ENCODE measurements around the gene TMPRSS2.
"Not testable (repeated sequence)": the region's sequence is repeated elsewhere in the genome, so short reads cannot be mapped to it uniquely, and the experiment has no call there.

TMPRSS2 gene

DNA sequence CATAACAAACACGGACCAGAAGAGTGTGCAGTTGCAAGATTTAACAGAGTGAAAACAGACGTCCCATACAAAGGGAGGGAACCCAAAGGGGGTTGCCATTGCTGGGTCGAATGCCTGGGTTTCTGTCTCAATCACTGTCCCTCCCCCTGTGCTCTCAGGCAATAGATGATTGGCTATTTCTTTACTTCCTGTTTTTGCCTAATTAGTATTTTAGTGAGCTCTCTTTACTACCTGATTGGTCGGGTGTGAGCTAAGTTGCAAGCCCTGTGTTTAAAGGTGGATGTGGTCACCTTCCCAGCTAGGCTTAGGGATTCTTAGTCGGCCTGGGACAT, 84.7 kb downstream of the TMPRSS2 start:
- not testable (repeated sequence) for H3K9ac ChIP-seq (ENCODE audit: low read depth, low read length); H3K9me3 ChIP-seq (ENCODE audit: control insufficient read depth, insufficient read depth, low read length); H3K27ac ChIP-seq (ENCODE audit: low read depth, low read length); H3K36me3 ChIP-seq (ENCODE audit: control insufficient read depth, insufficient read depth, low read length); H3K4me3 ChIP-seq (ENCODE audit: low read depth, low read length)
- Histone ChIP-seq H3K4me1 (ENCODE audit: control insufficient read depth, insufficient read depth, low read length) (peaks cover 19% of the 10 kb centered on the region), H3K27me3 (ENCODE audit: control insufficient read depth, insufficient read depth, low read length) (peaks cover 46% of the 10 kb centered on the region)

- Histone ChIP-seq H3K36me3 (ENCODE audit: control insufficient read depth, insufficient read depth, low read length) (no peaks in the 10 kb centered on the region), H3K4me1 (ENCODE audit: control insufficient read depth, insufficient read depth, low read length) (peaks cover 19% of the 10 kb centered on the region), H3K27me3 (ENCODE audit: control insufficient read depth, insufficient read depth, low read length) (peaks cover 40% of the 10 kb centered on the region), H3K9ac (ENCODE audit: low read depth, low read length) (no peak overlapping the region), H3K4me3 (ENCODE audit: low read depth, low read length) (no peak overlapping the region), H3K9me3 (ENCODE audit: control insufficient read depth, insufficient read depth, low read length) (no peaks in the 10 kb centered on the region), H3K27ac (ENCODE audit: low read depth, low read length) (no peak overlapping the region)
These were observed 85.2 kb downstream of the TMPRSS2 start for GRCh38 chr21:41422546-41423304.

GRCh38 chr21:41420998-41421397, 87.0 kb downstream of the TMPRSS2 start:
- not testable (repeated sequence) for H3K9ac ChIP-seq (ENCODE audit: low read depth, low read length); H3K9me3 ChIP-seq (ENCODE audit: control insufficient read depth, insufficient read depth, low read length); H3K4me3 ChIP-seq (ENCODE audit: low read depth, low read length); H3K27ac ChIP-seq (ENCODE audit: low read depth, low read length); H3K36me3 ChIP-seq (ENCODE audit: control insufficient read depth, insufficient read depth, low read length)
- Histone ChIP-seq H3K27me3 (ENCODE audit: control insufficient read depth, insufficient read depth, low read length) (peaks cover 23% of the 10 kb centered on the region), H3K4me1 (ENCODE audit: control insufficient read depth, insufficient read depth, low read length) (peaks cover 19% of the 10 kb centered on the region)

DNA sequence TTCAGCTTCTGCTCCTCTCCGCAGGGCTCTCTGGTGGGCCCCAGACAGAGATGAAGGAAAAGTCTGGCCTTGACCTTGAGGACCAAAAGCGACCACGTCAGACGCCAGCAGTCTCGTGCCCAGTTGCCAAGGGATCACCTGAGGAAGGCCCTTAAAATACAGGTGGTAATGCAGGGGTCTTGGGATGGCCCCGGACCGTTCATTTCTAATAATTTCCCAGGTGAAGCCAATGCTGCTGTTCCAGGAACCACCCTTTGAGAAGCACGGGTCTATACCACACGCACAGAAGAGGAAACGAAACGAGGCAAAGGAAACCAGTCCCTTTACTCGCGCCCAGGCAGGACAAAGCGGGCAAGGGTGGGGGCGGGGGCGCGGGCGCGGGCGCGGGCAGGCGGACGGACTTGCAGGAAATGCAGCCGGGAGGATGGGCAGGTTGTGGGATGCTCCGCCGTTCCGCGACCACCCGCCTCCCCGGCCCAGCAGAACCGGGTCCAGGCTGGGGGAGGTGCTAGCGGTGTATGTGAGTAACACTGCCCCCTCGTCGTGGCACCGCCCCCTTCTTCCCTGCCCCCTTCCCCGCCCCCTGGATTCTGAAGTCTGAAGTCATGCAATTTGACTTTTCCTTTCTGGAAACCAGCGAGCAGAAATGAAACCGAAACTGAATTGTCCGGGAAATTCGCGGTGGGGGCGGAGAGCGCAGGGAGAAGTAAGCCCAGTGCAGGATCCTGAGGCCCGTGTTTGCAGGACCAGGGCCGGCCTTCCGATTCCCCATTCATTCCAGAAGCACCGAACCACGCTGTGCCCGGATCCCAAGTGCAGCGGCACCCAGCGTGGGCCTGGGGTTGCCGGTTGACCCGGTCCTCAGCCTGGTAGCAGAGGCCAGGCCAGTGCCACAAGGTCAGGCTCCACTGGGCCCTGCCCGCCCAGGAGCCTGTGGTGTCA, 87.8 kb downstream of the TMPRSS2 start:
- no peaks in the 10 kb centered on the region for H3K36me3 ChIP-seq (ENCODE audit: control insufficient read depth, insufficient read depth, low read length)
- H3K27ac ChIP-seq (ENCODE audit: low read depth, low read length) = no peak overlapping the region
- H3K4me1 ChIP-seq (ENCODE audit: control insufficient read depth, insufficient read depth, low read length) = peaks cover 19% of the 10 kb centered on the region
- H3K9me3 ChIP-seq (ENCODE audit: control insufficient read depth, insufficient read depth, low read length) = no peaks in the 10 kb centered on the region
- H3K9ac ChIP-seq (ENCODE audit: low read depth, low read length) = peak overlapping the region; percentile 39
- peak overlapping the region; percentile 72 for H3K4me3 ChIP-seq (ENCODE audit: low read depth, low read length)
- peaks cover 15% of the 10 kb centered on the region for H3K27me3 ChIP-seq (ENCODE audit: control insufficient read depth, insufficient read depth, low read length)

GRCh38 chr21:41418956-41419680, 88.8 kb downstream of the TMPRSS2 start:
- Histone ChIP-seq H3K9ac (ENCODE audit: low read depth, low read length) (no peak overlapping the region), H3K36me3 (ENCODE audit: control insufficient read depth, insufficient read depth, low read length) (no peaks in the 10 kb centered on the region), H3K9me3 (ENCODE audit: control insufficient read depth, insufficient read depth, low read length) (no peaks in the 10 kb centered on the region), H3K27ac (ENCODE audit: low read depth, low read length) (no peak overlapping the region), H3K4me1 (ENCODE audit: control insufficient read depth, insufficient read depth, low read length) (peaks cover 19% of the 10 kb centered on the region), H3K27me3 (ENCODE audit: control insufficient read depth, insufficient read depth, low read length) (peaks cover 9% of the 10 kb centered on the region; the same call in 1 of the 2 replicates), H3K4me3 (ENCODE audit: low read depth, low read length) (0 out of 2 replicates have a peak overlapping the region, but pooled peaks have one; percentile 29)

- no peak overlapping the region for H3K4me3 ChIP-seq (ENCODE audit: low read depth, low read length)
- no peaks in the 10 kb centered on the region for H3K36me3 ChIP-seq (ENCODE audit: control insufficient read depth, insufficient read depth, low read length)
- H3K4me1 ChIP-seq (ENCODE audit: control insufficient read depth, insufficient read depth, low read length) = peaks cover 19% of the 10 kb centered on the region
- no peaks in the 10 kb centered on the region for H3K9me3 ChIP-seq (ENCODE audit: control insufficient read depth, insufficient read depth, low read length)
- peaks cover 9% of the 10 kb centered on the region; the same call in 1 of the 2 replicates for H3K27me3 ChIP-seq (ENCODE audit: control insufficient read depth, insufficient read depth, low read length)
- no peak overlapping the region for H3K9ac ChIP-seq (ENCODE audit: low read depth, low read length)
- H3K27ac ChIP-seq (ENCODE audit: low read depth, low read length) = no peak overlapping the region
These were observed 89.6 kb downstream of the TMPRSS2 start for GRCh38 chr21:41418393-41418792.

- H3K27me3 ChIP-seq (ENCODE audit: control insufficient read depth, insufficient read depth, low read length); H3K4me3 ChIP-seq (ENCODE audit: low read depth, low read length); H3K36me3 ChIP-seq (ENCODE audit: control insufficient read depth, insufficient read depth, low read length); H3K27ac ChIP-seq (ENCODE audit: low read depth, low read length); H3K9me3 ChIP-seq (ENCODE audit: control insufficient read depth, insufficient read depth, low read length); H3K9ac ChIP-seq (ENCODE audit: low read depth, low read length): not testable (repeated sequence)
- H3K4me1 ChIP-seq (ENCODE audit: control insufficient read depth, insufficient read depth, low read length) = peaks cover 19% of the 10 kb centered on the region
These were observed 90.5 kb downstream of the TMPRSS2 start for GRCh38 chr21:41417505-41417904.

All from HUES48 (cell line).